Measurements from ENCODE around the gene ADGRE3.
"Not testable (repeated sequence)": the region's sequence is repeated elsewhere in the genome, so short reads cannot be mapped to it uniquely, and the experiment has no call there.

ADGRE3 gene

DNA sequence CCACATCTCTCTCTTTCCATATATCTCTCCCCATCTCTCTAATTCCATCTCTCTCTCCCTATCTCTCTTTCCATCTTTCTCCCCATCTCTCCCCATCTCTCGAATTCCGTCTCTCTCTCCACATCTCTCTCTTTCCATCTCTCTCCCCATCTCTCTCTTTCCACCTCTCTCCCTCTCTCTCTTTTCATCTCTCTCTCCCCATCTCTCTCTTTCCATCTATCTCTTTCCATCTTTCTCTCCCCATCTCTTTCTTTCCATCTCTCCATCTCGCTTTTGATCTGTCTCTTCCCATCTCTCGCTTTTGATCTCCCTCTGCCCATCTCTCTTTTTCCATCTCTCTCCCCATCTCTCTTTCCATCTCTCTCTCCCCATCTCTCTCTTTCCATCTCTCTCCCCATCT is 25.6 kb downstream of the ADGRE3 start:
- no peak for TF ChIP-seq SPI1 (IDR thresholded peaks at IDR 0.05; ENCODE audit: low read depth, low read length)
- TF ChIP-seq POU2F2 (IDR thresholded peaks at IDR 0.05; ENCODE audit: low read depth, low read length) = no peak
- no peak for TF ChIP-seq TAF1 (IDR thresholded peaks at IDR 0.05; ENCODE audit: low read depth, low read length)
- TF ChIP-seq PAX5 (IDR thresholded peaks at IDR 0.05; ENCODE audit: insufficient read depth, low read length, severe bottlenecking) = no peak
- no peak for TF ChIP-seq POLR2A (IDR thresholded peaks at IDR 0.05; ENCODE audit: low read depth, low read length)
- TF ChIP-seq POLR2AphosphoS5 (IDR thresholded peaks at IDR 0.05; ENCODE audit: low read depth, low read length) = no peak

DNA sequence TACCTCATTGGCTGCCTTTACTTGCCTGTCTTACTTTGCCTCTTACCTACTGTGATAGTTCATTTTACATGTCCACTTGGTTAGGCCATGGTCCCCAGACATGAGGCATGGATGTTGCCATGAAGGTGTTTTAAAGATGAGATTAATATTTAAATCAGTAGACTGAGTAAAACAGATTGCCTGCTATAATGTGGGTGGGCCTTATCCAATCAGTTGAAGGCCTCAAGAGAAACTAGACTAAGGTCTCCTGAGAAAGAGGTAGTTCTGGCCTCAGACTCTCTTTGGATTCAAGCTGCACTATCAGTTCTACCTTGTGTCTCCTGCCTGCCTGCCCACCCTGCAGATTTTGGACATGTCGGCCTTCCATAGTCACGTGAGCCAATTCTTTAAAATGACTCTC is 26.1 kb downstream of the ADGRE3 start:
- DNase-seq (ENCODE audit: insufficient read length, low spot score) (no peak), FAIRE-seq (no peak)
- TF ChIP-seq POLR2AphosphoS5 (IDR thresholded peaks at IDR 0.05; ENCODE audit: low read depth, low read length) (no peak), PAX5 (IDR thresholded peaks at IDR 0.05; ENCODE audit: insufficient read depth, low read length, severe bottlenecking) (no peak), POU2F2 (IDR thresholded peaks at IDR 0.05; ENCODE audit: low read depth, low read length) (no peak), TAF1 (IDR thresholded peaks at IDR 0.05; ENCODE audit: low read depth, low read length) (no peak), SPI1 (IDR thresholded peaks at IDR 0.05; ENCODE audit: low read depth, low read length) (no peak), POLR2A (IDR thresholded peaks at IDR 0.05; ENCODE audit: low read depth, low read length) (no peak)

More for the DNA sequence above, 25.6 kb downstream of the ADGRE3 start:
- DNase-seq (ENCODE audit: insufficient read length, low spot score) (no peak), FAIRE-seq (no peak)

DNA sequence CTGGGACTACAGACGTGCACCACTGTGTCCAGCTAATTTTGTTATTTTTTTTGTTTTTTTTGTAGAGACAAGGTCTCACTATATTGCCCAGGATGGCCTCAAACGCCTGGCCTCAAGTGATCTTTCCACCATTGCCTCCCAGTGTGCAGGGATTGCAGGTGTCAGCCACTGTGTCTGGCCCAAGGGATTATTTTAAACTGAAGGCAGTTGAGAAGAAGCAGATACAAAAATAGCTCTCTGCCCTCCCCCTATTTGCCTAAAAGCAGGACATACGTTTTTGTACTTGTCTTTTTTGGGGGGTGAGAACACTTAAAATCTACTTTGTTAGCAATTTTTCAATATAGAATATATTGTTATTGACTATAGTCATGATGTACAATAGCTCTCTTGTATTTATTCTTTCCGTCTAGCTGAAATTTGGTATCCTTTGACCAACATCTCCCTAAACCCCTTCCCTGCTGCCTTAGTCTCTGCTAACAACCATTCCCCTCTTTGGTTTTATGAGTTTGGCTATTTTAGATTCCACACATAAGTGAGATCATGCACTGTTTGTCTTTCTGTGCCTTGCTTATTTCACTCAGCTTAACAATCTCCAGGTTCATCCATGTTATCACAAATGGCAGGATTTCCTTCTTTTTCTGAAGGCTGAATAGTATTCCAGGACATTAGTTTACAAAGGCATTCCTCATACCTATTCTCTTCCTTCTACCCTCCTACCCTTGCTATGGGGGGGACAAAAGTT is 34.9 kb downstream of the ADGRE3 start:
- no peak for TF ChIP-seq POU2F2 (IDR thresholded peaks at IDR 0.05; ENCODE audit: low read depth, low read length)
- no peak for TF ChIP-seq SPI1 (IDR thresholded peaks at IDR 0.05; ENCODE audit: low read depth, low read length)
- no peak for TF ChIP-seq POLR2AphosphoS5 (IDR thresholded peaks at IDR 0.05; ENCODE audit: low read depth, low read length)
- no peak for TF ChIP-seq POLR2A (IDR thresholded peaks at IDR 0.05; ENCODE audit: low read depth, low read length)
- no peak for TF ChIP-seq TAF1 (IDR thresholded peaks at IDR 0.05; ENCODE audit: low read depth, low read length)
- TF ChIP-seq PAX5 (IDR thresholded peaks at IDR 0.05; ENCODE audit: insufficient read depth, low read length, severe bottlenecking) = no peak
- FAIRE-seq (no peak), DNase-seq (ENCODE audit: insufficient read length, low spot score) (no peak)

DNA sequence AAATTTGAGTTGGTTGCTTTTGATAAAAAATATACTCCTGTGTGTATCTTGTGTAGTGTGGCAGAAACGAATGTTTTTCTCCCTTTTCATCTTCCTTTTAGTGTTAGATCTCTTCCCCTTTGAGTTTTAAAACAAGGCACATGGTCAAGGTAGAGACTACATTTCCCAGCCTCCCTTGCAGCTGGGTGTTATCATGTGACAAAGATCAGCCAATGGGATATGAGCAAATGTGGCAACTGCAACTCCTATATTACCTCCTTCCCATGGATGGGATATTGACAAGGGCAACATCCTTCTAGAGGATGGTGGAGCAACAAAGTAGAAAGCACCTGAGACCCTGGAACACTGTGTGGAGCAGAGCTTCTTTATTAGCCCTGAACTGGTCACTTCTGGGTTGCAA is 42.4 kb downstream of the ADGRE3 start:
- FAIRE-seq (peak; percentile 95), DNase-seq (ENCODE audit: insufficient read length, low spot score) (peak; percentile 13)
- no peak for TF ChIP-seq PAX5 (IDR thresholded peaks at IDR 0.05; ENCODE audit: insufficient read depth, low read length, severe bottlenecking)
- no peak for TF ChIP-seq POLR2A (IDR thresholded peaks at IDR 0.05; ENCODE audit: low read depth, low read length)
- TF ChIP-seq SPI1 (IDR thresholded peaks at IDR 0.05; ENCODE audit: low read depth, low read length) = no peak
- no peak for TF ChIP-seq POLR2AphosphoS5 (IDR thresholded peaks at IDR 0.05; ENCODE audit: low read depth, low read length)
- no peak for TF ChIP-seq TAF1 (IDR thresholded peaks at IDR 0.05; ENCODE audit: low read depth, low read length)
- no peak for TF ChIP-seq POU2F2 (IDR thresholded peaks at IDR 0.05; ENCODE audit: low read depth, low read length)

DNA sequence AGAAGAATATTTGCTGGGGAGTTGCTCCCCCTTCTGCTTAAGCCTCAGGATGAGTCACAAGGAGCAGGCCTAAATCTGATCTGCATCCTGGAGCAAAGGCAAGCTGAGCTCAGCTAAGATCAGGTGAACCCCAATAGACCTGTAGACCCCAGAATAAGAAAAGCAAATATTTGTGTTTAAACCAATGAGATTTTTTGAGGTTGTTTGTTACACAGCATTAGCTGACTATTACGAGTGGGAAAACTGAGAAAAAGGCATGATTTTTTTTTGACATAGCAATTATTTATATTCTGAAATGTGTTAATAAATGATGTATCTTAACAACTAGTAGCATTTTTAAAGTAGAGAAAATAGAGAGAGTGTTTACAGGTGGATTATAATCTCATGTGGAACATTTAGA is 45.1 kb downstream of the ADGRE3 start:
- TF ChIP-seq PAX5 (IDR thresholded peaks at IDR 0.05; ENCODE audit: insufficient read depth, low read length, severe bottlenecking) (no peak), POU2F2 (IDR thresholded peaks at IDR 0.05; ENCODE audit: low read depth, low read length) (no peak), POLR2AphosphoS5 (IDR thresholded peaks at IDR 0.05; ENCODE audit: low read depth, low read length) (no peak), TAF1 (IDR thresholded peaks at IDR 0.05; ENCODE audit: low read depth, low read length) (no peak), POLR2A (IDR thresholded peaks at IDR 0.05; ENCODE audit: low read depth, low read length) (no peak), SPI1 (IDR thresholded peaks at IDR 0.05; ENCODE audit: low read depth, low read length) (no peak)
- FAIRE-seq (no peak), DNase-seq (ENCODE audit: insufficient read length, low spot score) (no peak)

DNA sequence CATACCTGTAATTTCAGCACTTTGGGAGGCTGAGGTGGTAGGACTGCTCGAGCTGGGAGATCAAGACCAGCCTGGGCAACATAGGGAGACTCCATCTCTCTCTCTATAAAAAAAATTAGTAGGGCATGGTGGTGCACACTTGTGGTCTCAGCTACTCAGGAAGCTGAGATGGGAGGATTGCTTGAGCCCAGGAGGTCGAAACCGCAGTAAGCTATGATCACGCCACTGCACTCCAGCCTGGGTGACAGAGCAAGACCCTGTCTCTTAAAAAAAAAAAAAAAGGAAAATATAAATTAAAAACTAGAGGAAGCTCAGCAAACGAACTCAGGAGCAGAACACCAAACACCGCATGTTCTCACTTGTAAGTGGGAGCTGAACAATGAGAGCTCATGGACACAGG is 50.2 kb downstream of the ADGRE3 start:
- not testable (repeated sequence) for DNase-seq (ENCODE audit: insufficient read length, low spot score); FAIRE-seq

DNA sequence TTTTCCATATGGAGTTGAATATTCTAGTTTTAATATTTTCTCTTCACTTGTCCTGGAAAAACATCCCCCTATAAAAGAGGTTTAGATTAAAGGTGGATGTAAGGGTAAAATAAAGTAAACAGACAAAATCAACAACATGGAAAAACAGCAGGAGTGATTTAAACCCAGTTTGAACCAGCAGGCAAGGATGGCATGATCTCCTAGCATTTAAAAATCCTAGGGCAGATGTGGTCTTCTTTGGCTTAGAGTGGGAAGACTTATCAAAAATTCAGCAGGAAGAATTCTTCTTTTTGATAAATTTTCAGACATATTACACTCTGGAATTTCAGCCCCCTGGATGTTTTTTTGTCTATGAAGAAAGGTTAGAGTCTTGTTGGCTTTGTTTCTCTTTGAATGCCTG is 55.2 kb downstream of the ADGRE3 start:
- FAIRE-seq (no peak), DNase-seq (ENCODE audit: insufficient read length, low spot score) (no peak)
- TF ChIP-seq POLR2AphosphoS5 (IDR thresholded peaks at IDR 0.05; ENCODE audit: low read depth, low read length) (no peak), TAF1 (IDR thresholded peaks at IDR 0.05; ENCODE audit: low read depth, low read length) (no peak), POU2F2 (IDR thresholded peaks at IDR 0.05; ENCODE audit: low read depth, low read length) (no peak), SPI1 (IDR thresholded peaks at IDR 0.05; ENCODE audit: low read depth, low read length) (no peak), PAX5 (IDR thresholded peaks at IDR 0.05; ENCODE audit: insufficient read depth, low read length, severe bottlenecking) (no peak), POLR2A (IDR thresholded peaks at IDR 0.05; ENCODE audit: low read depth, low read length) (no peak)

DNA sequence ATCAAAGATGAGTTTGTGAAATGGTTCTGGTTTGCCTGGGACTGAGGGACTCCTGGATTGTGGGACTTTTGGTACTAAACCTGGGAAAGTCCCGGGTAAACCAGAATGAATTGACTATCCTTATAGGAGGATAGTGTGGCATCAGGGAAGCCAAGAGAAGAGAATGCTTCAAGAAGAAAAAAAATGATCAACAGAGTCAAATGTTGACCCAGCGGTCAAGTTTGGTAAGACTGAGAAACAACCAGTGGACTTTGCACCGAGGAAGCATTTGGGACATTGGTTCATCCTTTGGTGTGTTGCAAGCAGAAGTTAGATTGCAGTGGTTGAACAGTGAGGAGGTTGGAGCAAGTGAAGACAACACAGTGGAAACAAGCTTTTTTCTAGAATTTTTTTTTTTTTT is 58.2 kb downstream of the ADGRE3 start:
- TF ChIP-seq TAF1 (IDR thresholded peaks at IDR 0.05; ENCODE audit: low read depth, low read length) = no peak
- no peak for TF ChIP-seq SPI1 (IDR thresholded peaks at IDR 0.05; ENCODE audit: low read depth, low read length)
- TF ChIP-seq PAX5 (IDR thresholded peaks at IDR 0.05; ENCODE audit: insufficient read depth, low read length, severe bottlenecking) = no peak
- TF ChIP-seq POLR2A (IDR thresholded peaks at IDR 0.05; ENCODE audit: low read depth, low read length) = no peak
- no peak for TF ChIP-seq POU2F2 (IDR thresholded peaks at IDR 0.05; ENCODE audit: low read depth, low read length)
- TF ChIP-seq POLR2AphosphoS5 (IDR thresholded peaks at IDR 0.05; ENCODE audit: low read depth, low read length) = no peak
- DNase-seq (ENCODE audit: insufficient read length, low spot score) (no peak), FAIRE-seq (no peak)

DNA sequence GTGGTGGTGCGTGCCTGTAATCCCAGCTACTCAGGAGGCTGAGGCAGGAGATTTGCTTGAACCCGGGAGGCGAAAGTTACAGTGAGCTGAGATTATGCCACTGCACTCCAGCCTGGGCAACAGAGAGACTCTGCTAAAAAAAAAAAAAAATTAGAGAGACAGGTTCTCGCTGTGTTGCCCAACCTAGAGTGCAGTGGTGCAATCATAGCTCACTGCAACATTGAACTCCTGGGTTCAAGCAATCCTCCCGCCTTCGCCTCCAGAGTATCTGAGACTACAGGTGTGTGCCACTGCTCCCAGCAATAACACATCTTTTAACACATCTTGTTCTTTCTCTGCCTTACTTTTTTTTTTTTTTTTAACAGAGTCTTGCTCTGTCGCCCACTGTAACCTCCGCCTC is 59.0 kb downstream of the ADGRE3 start:
- DNase-seq (ENCODE audit: insufficient read length, low spot score) (no peak), FAIRE-seq (no peak)
- TF ChIP-seq SPI1 (IDR thresholded peaks at IDR 0.05; ENCODE audit: low read depth, low read length) (no peak), POU2F2 (IDR thresholded peaks at IDR 0.05; ENCODE audit: low read depth, low read length) (no peak), POLR2AphosphoS5 (IDR thresholded peaks at IDR 0.05; ENCODE audit: low read depth, low read length) (no peak), TAF1 (IDR thresholded peaks at IDR 0.05; ENCODE audit: low read depth, low read length) (no peak), POLR2A (IDR thresholded peaks at IDR 0.05; ENCODE audit: low read depth, low read length) (no peak), PAX5 (IDR thresholded peaks at IDR 0.05; ENCODE audit: insufficient read depth, low read length, severe bottlenecking) (no peak)

DNA sequence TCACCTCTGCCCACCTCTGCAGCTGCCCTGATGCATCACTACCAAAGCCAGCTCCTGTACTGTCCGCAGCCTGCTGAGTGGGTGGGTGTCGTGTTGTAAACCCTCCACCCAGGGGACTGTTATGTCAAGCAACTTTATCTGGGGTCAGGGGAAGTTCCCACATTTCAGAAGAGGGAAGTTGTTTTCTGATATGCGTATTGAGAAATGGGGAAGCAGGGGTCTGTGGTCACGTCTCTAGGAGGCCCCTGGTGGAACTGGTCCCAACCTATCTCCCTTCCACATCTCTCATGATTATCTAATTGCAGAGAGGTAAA is 60.6 kb downstream of the ADGRE3 start:
- FAIRE-seq (peak; percentile 87), DNase-seq (ENCODE audit: insufficient read length, low spot score) (peak; percentile 26)
- no peak for TF ChIP-seq TAF1 (IDR thresholded peaks at IDR 0.05; ENCODE audit: low read depth, low read length)
- peak; percentile 86 for TF ChIP-seq SPI1 (IDR thresholded peaks at IDR 0.05; ENCODE audit: low read depth, low read length)
- TF ChIP-seq POU2F2 (IDR thresholded peaks at IDR 0.05; ENCODE audit: low read depth, low read length) = 0 out of 2 replicates have a peak, but pooled peaks have one; percentile 16
